Measurements from ENCODE around the gene NUDT8.

DNA sequence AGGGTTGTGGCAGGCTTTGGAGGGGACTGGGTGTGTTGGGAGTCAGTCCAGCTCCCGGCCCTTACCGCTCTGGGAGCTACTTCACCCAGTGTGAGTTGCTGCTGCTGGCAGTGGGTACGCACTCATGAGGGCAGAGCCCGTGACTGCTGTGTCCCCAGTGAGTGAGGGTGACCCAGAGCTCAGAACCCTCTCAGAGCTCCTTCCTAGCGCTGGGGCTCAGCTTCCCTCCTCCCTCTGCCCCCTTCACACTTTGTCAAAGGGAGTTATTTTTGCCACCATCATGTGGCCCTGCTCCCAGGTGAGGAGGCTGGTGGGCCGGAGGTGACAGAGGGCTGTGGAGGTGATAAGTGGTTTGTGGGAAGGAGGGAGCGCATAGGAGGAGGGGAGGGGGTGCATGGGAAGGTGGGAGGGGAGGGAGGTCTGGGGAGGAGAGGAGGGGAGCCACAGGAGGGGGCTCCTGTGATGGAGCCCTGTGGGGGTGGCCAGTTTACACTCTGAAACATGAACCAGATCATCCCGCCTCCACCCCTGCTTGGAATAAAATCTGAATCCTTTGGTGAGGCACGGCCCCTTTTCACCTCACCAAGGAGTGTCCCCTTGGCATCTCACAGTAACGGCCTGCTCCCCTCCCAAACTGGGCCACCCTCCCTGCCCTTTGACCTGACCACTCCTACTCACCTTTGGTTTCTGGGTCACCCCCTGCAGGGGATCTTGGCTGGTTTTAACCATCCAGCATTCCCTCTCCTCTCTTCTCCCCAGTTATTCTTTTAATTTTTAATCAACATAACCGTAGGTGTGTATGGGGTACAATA, 13.1 kb downstream of the NUDT8 start:
- TF ChIP-seq EZH2phosphoT487 (IDR thresholded peaks at IDR 0.05; ENCODE audit: low read depth, severe bottlenecking, unreplicated experiment) (no peak), CTCF (IDR thresholded peaks at IDR 0.05; ENCODE audit: poor library complexity) (no peak)

Data from hepatocyte (in vitro differentiated cells).